ENCODE results near the gene ROR1. TPM values are rescaled to one million over a fixed set of nuclear protein-coding genes. Genes with fewer than 3 reads are reported as not detected.

The ROR1 gene
- total and polyA plus RNA-seq, 2 donors (not counting 1 experiment from before 2014, with no cell fraction given) = 14.5 to 16.5 TPM

GRCh38 chr1:64136752-64137411 lies 363.1 kb downstream of the ROR1 start:
- Histone ChIP-seq H3K4me1 (ENCODE audit: control insufficient read depth, extremely low read depth, insufficient read depth, low read length) (peaks cover 7% of the 10 kb centered on the region), H3K79me2 (ENCODE audit: control insufficient read depth, insufficient read depth, low read length) (no peaks in the 10 kb centered on the region), H3K4me3 (replicated peaks in 1 of 4; ENCODE audit: control extremely low read depth in 1 of 4, insufficient read depth in 1 of 4, low read depth in 3 of 4, low read length in 4 of 4) (no peak overlapping the region), H3K9ac (ENCODE audit: insufficient read depth, low read length) (no peak overlapping the region), H3K27ac (ENCODE audit: insufficient read depth, low read length) (no peak overlapping the region), H3K9me3 (ENCODE audit: control insufficient read depth, insufficient read depth, low read depth, low read length) (no peaks in the 10 kb centered on the region), H3K27me3 (ENCODE audit: control insufficient read depth, insufficient read depth, low read length) (no peaks in the 10 kb centered on the region), H3K4me2 (ENCODE audit: extremely low read depth, insufficient read depth, low read length) (no peak overlapping the region), H3K36me3 (ENCODE audit: control insufficient read depth, insufficient read depth, low read length) (no peaks in the 10 kb centered on the region), H2AFZ (ENCODE audit: low read length) (no peak overlapping the region), H4K20me1 (ENCODE audit: control insufficient read depth, extremely low read depth, insufficient read depth, low read length) (no peaks in the 10 kb centered on the region)
- TF ChIP-seq CTCF (conservative IDR thresholded peaks at IDR 0.05 in 1 of 2, IDR thresholded peaks at IDR 0.05 in 1 of 2; ENCODE audit: low read depth in 1 of 2, low read length in 2 of 2) (peak; percentile 95 to 96), EZH2 (IDR thresholded peaks at IDR 0.05; ENCODE audit: low read length, missing control alignments) (no peak)
- DNase-seq (ENCODE audit: low read depth in 2 of 2) = peak; percentile 95

DNA sequence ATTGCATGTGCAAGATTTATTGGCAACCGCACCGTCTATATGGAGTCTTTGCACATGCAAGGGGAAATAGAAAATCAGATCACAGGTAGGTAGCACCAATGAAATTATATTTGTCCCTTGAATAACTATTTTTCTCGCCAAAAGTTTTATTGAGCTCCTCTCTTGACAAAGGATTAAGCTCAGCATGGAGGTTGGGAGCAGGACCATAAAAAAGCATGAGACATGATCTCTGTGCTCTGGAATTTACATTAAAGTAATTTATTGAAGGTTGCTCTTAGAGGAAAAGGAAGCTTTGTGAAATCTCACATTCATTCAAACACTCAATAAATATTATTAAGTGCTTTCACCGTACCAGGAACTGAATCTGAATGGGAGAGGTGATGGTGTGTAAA lies 363.6 kb downstream of the ROR1 start:
- no peak overlapping the region for H3K27ac ChIP-seq (ENCODE audit: insufficient read depth, low read length)

DNA sequence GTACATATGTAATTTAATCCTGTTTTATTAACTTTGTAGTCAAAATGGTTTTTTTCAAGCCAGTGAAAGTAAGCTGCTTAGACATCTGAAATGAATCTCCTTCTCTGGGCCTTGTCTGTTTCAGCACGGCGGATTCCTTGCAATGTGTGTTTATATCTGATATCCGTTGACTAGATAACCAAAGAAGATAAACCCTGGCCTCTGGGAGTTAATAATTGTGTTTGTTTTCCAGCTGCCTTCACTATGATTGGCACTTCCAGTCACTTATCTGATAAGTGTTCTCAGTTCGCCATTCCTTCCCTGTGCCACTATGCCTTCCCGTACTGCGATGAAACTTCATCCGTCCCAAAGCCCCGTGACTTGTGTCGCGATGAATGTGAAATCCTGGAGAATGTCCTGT lies 366.1 kb downstream of the ROR1 start:
- no peak for DNase-seq (ENCODE audit: low read depth in 2 of 2)
- Histone ChIP-seq H3K4me1 (ENCODE audit: control insufficient read depth, extremely low read depth, insufficient read depth, low read length) (peaks cover 3% of the 10 kb centered on the region), H3K4me3 (replicated peaks in 1 of 4; ENCODE audit: control extremely low read depth in 1 of 4, insufficient read depth in 1 of 4, low read depth in 3 of 4, low read length in 4 of 4) (no peak overlapping the region), H2AFZ (ENCODE audit: low read length) (no peak overlapping the region), H3K27ac (ENCODE audit: insufficient read depth, low read length) (no peak overlapping the region), H3K9ac (ENCODE audit: insufficient read depth, low read length) (no peak overlapping the region), H3K9me3 (ENCODE audit: control insufficient read depth, insufficient read depth, low read depth, low read length) (no peaks in the 10 kb centered on the region), H3K79me2 (ENCODE audit: control insufficient read depth, insufficient read depth, low read length) (no peaks in the 10 kb centered on the region), H4K20me1 (ENCODE audit: control insufficient read depth, extremely low read depth, insufficient read depth, low read length) (no peaks in the 10 kb centered on the region), H3K4me2 (ENCODE audit: extremely low read depth, insufficient read depth, low read length) (no peak overlapping the region), H3K27me3 (ENCODE audit: control insufficient read depth, insufficient read depth, low read length) (no peaks in the 10 kb centered on the region), H3K36me3 (ENCODE audit: control insufficient read depth, insufficient read depth, low read length) (no peaks in the 10 kb centered on the region)
- no peak for TF ChIP-seq CTCF (conservative IDR thresholded peaks at IDR 0.05 in 1 of 2, IDR thresholded peaks at IDR 0.05 in 1 of 2; ENCODE audit: low read depth in 1 of 2, low read length in 2 of 2)
- TF ChIP-seq EZH2 (IDR thresholded peaks at IDR 0.05; ENCODE audit: low read length, missing control alignments) = no peak

More for the DNA sequence above, 363.6 kb downstream of the ROR1 start:
- H3K36me3 ChIP-seq (ENCODE audit: control insufficient read depth, insufficient read depth, low read length) = no peaks in the 10 kb centered on the region
- H3K9ac ChIP-seq (ENCODE audit: insufficient read depth, low read length) = no peak overlapping the region
- H3K79me2 ChIP-seq (ENCODE audit: control insufficient read depth, insufficient read depth, low read length) = no peaks in the 10 kb centered on the region
- no peaks in the 10 kb centered on the region for H3K27me3 ChIP-seq (ENCODE audit: control insufficient read depth, insufficient read depth, low read length)
- no peak overlapping the region for H2AFZ ChIP-seq (ENCODE audit: low read length)
- no peaks in the 10 kb centered on the region for H4K20me1 ChIP-seq (ENCODE audit: control insufficient read depth, extremely low read depth, insufficient read depth, low read length)
- H3K4me3 ChIP-seq (replicated peaks in 1 of 4; ENCODE audit: control extremely low read depth in 1 of 4, insufficient read depth in 1 of 4, low read depth in 3 of 4, low read length in 4 of 4) = no peak overlapping the region
- TF ChIP-seq CTCF (conservative IDR thresholded peaks at IDR 0.05 in 1 of 2, IDR thresholded peaks at IDR 0.05 in 1 of 2; ENCODE audit: low read depth in 1 of 2, low read length in 2 of 2) = no peak
- no peak for TF ChIP-seq EZH2 (IDR thresholded peaks at IDR 0.05; ENCODE audit: low read length, missing control alignments)
- peak in 1 of 2 donors; percentile 20 for DNase-seq (ENCODE audit: low read depth in 2 of 2)
- H3K9me3 ChIP-seq (ENCODE audit: control insufficient read depth, insufficient read depth, low read depth, low read length) = no peaks in the 10 kb centered on the region
- H3K4me1 ChIP-seq (ENCODE audit: control insufficient read depth, extremely low read depth, insufficient read depth, low read length) = peaks cover 7% of the 10 kb centered on the region
- H3K4me2 ChIP-seq (ENCODE audit: extremely low read depth, insufficient read depth, low read length) = no peak overlapping the region
